Measurements from ENCODE around the gene SLC13A5.

GRCh38 chr17:6706996-6707395 lies 6.2 kb downstream of the SLC13A5 start:
- TF ChIP-seq CTCF (IDR thresholded peaks at IDR 0.05) (no peak), POLR2A (IDR thresholded peaks at IDR 0.05) (no peak)
